ENCODE measurements around the gene CSTPP1.
A peak's percentile ranks its signal among the peaks of the same experiment; 100 is the strongest.

Gene CSTPP1

GRCh38 chr11:46936138-46937110, at the start of gene CSTPP1:
CSTPP1 (plus strand) TSS chr11:46936761; CDS start chr11:46936806, 45 bp downstream.
- peak; percentile 89 to 96 for DNase-seq

- no peak for DNase-seq
Observed at GRCh38 chr11:46888636-46889035, 47.9 kb upstream of the CSTPP1 start.

GRCh38 chr11:46889251-46889650, 47.3 kb upstream of the CSTPP1 start:
- DNase-seq, result no peak

- DNase-seq, result peak; percentile 69 to 87
Observed at GRCh38 chr11:46889689-46890475, 46.7 kb upstream of the CSTPP1 start.

- no peak for DNase-seq
Observed at GRCh38 chr11:46890665-46891064, 45.9 kb upstream of the CSTPP1 start.

GRCh38 chr11:46892109-46892508, 44.5 kb upstream of the CSTPP1 start:
- no peak for DNase-seq

- DNase-seq, result no peak
Observed at GRCh38 chr11:46892838-46893237, 43.7 kb upstream of the CSTPP1 start.

- DNase-seq, result no peak
Observed at GRCh38 chr11:46894506-46894905, 42.1 kb upstream of the CSTPP1 start.

GRCh38 chr11:46894961-46895360, 41.6 kb upstream of the CSTPP1 start:
- peak in 1 of 2 experiments; percentile 54 for DNase-seq

- peak; percentile 90 to 97 for DNase-seq
Observed at GRCh38 chr11:46895821-46896220, 40.7 kb upstream of the CSTPP1 start.

GRCh38 chr11:46896719-46897406, 39.7 kb upstream of the CSTPP1 start:
- DNase-seq, result peak; percentile 18 to 81

GRCh38 chr11:46898396-46899095, 38.0 kb upstream of the CSTPP1 start:
- no peak for DNase-seq

GRCh38 chr11:46899501-46900025, 37.0 kb upstream of the CSTPP1 start:
- DNase-seq, result no peak

GRCh38 chr11:46900091-46900746, 36.3 kb upstream of the CSTPP1 start:
- DNase-seq, result no peak

- no peak for DNase-seq
Observed at GRCh38 chr11:46901156-46901555, 35.4 kb upstream of the CSTPP1 start.

GRCh38 chr11:46902694-46903093, 33.9 kb upstream of the CSTPP1 start:
- DNase-seq, result no peak

- DNase-seq, result peak in 1 of 2 experiments; percentile 69
Observed at GRCh38 chr11:46903846-46904245, 32.7 kb upstream of the CSTPP1 start.

GRCh38 chr11:46905806-46906205, 30.8 kb upstream of the CSTPP1 start:
- no peak for DNase-seq

GRCh38 chr11:46906609-46907041, 29.9 kb upstream of the CSTPP1 start:
- no peak for DNase-seq

GRCh38 chr11:46907606-46908005, 29.0 kb upstream of the CSTPP1 start:
- DNase-seq, result no peak

- DNase-seq, result no peak
Observed at GRCh38 chr11:46912526-46913150, 23.9 kb upstream of the CSTPP1 start.

Data from NCI-H446 (cell line).